GM19351 (cell line): ENCODE results near the gene ZCWPW1.
"Not testable (repeated sequence)": the region's sequence is repeated elsewhere in the genome, so short reads cannot be mapped to it uniquely, and the experiment has no call there.

Source experiments
- ATAC-seq: cut with Tn5 transposase; IDR thresholded peaks from one replicate; pipeline ENCODE4 v1.9.1; 2021; ENCODE audit warnings: mild to moderate bottlenecking, moderate library complexity; ENCODE audit not compliant: unreplicated experiment

The ZCWPW1 gene

DNA sequence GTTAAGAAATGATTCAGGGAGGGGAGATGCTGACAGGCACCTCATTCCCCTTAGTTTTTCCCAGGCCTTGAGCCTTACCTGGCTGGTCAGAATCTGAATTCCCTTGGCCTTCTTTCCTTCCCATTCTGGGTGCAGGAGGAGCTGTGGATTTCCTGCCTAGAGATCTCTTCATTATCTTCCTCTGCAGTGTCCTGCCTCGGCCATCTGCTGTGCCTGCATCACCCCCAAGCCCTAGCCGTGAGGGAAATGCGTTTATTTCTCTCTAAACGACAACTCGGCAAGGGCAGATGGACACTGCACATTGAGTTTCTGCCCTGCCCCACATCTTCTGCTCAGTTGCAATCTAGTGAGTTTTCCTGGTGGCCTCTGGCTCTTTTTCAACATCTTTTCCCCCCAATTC, 26.7 kb downstream of the ZCWPW1 start:
- ATAC-seq, result no peak

DNA sequence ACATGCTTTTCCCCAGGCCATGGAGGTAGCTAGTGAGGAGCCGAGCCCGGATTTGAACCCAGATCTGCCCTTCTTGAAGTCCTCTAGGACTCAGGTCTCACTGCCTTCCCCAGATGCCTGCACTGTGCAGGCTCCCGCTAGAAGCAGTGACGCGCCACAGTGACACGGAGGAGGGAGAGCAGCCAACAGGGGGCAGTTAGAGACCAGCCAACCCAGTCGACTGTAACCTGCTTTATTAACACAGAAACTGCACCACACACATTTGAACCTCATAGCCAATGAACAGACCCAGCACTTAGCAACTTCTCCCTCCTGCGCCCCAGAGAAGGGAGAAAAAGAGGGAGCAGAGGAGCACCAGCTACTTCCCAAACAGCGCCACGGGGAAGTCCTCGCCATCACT, 27.8 kb downstream of the ZCWPW1 start:
- no peak for ATAC-seq

DNA sequence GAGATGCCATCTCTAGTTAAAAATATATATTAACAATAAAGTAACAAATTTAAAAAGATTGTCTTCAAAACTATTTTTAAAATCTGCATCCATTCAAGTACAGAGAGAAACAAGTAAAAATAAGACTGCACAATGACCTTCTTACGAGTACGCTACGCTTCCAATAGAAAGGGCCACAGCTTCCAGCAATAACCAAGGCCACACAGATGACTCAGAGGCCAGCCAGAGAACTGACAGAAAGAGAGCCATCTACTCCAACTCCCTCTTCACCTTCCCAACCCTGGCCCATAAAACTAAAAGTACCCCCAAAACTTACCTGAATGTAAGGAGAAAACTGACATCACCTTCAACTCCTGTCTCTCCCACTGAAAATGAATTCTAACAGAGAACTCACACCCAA, 28.5 kb downstream of the ZCWPW1 start:
- ATAC-seq, result no peak

DNA sequence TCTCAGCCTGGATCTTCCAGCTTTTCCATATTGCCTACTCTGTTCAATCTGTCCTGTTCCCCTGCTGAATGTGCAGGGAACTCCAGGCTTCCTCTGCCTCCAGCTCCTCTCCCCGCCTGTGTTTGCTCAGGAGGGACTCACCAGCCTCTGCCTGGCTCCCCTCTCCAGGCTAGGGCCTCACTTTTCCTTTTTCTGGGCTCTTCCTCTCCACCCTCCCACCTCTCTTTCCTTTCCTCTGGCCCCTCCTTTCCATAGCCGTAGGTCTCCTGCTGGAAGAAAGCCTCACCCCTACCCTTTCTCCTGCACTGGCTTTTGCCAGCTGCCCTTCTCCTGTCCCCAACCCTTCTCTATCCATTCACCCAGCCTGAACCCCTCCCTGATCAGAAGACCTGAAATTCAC, 30.3 kb downstream of the ZCWPW1 start:
- ATAC-seq, result no peak

DNA sequence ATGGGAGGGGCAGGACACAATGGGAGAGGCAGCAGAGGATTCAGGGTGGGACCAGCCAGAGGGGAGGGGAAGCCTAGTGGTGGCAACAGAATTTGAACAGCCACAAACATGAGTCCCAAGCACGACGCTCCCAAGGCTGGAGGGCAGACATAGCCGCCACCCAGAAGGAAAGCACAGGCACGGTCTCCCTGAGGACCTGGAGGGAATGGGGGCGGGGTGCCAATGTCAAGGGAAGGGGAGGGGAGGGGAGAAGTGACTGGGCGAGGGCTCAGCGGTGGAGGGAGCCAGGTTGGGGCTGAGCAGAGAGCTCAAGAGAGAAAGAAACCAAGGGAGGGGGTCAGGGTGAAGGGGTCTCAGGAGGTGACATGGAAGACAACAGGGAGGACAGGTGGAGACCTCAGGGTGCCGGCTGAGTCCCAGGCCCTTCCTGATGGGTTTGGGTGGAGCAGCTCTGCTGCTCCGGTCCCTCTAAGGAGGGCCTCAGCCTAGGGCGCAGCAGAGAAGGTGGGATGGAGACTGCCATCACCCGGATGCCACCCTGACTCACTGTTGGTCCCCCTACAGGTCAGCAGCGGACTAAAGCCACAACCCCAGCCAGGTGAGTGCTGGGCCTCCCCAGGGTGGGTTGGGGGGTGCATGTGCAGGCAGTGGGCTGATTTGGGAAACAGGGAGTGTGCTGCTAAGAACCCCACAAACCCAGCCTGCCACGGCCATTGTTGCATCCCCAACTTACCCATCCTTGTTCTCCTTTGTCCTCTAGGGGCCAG, 31.0 kb downstream of the ZCWPW1 start:
- ATAC-seq, result no peak

DNA sequence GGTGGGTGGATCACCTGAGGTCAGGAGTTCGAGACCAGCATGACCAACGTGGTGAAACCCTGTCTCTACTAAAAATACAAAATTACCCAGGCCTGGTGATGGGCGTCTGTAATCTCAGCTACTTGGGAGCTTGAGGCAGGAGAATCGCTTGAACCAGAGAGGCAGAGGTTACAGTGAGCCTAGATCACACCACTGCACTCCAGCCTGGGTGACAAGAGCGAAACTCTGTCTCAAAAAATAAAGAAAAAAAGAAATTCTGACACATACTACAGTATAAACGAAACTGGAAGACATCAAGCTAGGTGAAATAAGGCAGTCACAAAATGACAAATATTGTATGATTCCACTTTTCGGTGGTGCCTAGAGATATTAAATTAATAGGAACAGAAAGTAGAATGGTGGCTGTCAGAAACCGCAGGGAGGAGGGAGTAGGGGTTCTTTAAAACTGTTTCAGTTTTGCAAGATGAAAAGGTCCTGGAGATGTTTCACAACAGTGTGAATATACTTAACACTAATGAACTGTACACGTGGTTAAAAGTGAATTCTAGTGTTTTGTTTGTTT, 32.0 kb downstream of the ZCWPW1 start:
- peak; percentile 86 for ATAC-seq

DNA sequence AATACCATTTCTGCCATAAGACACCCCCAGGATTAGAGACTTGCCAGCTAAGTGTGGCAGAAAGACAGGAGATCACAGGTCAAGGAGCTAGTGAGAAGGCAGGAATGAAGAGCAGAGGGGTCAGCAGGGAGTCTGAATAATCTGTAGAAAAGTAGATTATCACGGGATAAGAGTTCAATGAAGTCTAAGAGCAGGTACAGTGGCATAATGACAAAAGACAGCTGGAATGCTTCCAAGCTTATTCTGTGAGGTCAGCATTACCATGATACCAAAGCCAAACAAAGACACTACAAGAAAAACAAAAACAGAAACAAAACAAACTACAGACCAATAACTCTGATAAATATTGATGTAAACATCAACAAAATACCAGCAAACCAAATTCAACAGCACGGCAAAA, 34.4 kb downstream of the ZCWPW1 start:
- no peak for ATAC-seq

DNA sequence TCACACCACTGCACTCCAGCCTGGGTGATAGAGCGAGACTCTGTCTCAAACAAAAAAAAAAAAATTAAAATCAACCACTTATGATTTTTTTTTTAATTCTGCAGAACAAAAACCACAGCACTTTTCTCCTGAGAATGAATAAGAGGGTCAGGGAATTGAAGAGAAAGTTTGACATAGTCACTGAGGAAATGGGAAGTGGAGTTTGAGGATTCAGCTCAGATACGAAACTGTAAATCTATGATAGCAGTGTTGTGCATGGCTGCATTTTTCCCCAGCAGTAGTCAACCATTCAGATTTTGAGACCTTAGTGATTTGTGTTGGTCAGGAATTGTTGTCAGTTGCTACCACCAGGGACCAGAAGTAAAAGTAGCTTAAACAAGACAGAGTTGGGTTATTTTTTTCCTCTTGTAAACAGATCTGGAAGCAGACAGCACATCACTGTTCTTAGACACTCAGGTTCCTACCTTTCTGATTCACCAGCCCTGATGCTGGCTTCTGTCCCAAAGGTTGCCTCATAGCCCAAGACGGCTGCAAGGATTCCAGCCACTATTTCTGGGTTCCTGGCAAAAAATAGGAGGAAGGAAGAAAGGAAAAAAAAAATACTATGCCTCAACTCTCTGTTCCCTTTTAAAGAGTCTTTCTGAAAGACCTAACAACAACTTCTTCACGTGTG, 35.1 kb downstream of the ZCWPW1 start:
- ATAC-seq, result no peak

DNA sequence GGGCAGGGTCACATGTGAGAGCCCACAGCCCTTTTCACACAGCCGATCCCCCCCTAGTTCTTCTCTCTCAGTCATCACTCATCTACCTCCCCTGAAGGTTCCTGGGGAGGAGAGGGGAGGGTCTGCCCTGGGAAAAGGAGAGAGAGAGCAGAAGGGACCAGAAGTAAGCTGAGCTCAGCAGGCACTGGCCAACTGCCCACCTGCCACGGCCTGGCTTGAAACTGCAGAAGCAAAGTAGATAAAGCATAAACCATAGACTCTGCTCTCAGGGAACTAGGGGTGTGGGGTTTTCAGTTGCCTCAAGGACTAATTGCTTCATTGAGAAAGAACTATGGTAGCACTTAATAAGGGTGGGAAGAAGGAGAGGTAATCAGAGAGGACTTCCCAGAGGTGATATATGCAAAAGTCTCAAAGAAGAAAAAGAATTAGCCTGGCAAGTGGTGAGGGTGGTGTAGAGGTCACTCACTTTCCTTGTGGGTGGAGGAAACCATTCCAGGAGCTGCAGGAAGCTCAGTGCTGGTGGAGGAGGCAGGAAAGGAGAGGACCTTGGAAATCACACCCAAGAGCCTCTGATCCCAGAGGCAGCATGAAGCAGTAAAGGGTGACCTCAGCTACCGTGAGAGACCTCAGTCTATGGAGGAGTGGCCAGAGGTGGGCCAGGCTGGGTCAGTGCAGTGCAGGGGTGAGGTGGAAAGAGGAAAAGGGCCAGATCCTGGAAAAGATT, 38.1 kb downstream of the ZCWPW1 start:
- no peak for ATAC-seq

DNA sequence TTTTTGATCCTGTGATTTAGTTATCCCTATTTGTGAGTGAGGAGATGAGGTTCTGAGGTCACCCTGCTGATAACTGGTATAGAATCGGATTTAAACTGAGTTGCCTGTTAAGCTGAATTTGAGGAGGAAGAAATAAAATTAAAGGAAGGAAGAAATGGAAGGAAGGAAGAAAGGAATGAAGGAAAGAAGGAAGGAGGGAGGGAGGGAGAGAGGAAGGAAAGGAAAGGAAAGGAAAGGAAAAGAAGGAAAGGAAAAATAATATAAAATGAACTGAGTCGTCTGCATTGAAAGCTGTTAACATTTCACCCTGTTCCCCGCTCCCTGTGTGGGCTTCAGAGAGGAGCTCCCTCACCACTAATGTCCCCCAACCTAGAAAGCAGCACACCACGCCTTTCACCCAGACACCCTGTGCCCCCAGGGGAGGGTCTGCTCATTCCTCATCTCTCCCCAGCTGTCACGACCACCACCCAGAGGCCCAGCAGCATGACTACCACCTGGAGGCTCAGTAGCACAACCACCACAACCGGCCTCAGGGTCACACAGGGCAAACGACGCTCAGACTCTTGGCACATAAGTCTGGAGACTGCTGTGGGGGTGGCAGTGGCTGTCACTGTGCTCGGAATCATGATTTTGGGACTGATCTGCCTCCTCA, 38.9 kb downstream of the ZCWPW1 start:
- no peak for ATAC-seq

DNA sequence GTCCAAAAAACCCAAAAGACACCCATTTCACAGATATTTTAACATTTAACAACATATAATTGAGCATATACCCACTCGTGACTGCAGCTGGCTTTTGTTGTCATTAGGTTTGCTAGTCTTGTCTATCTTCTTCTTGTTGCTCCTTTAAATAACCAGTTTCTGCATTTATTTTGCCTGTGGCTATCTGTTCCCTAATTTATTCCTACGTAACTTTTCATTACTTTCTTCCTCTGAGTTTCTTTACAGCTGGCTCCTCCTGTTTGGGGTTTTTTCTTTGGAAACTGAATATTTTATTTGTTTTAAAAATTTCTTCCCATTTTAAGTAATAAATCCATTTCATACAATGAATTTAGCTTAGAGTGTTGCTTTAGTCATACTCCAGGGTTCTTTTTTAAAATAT, 40.8 kb downstream of the ZCWPW1 start:
- no peak for ATAC-seq

DNA sequence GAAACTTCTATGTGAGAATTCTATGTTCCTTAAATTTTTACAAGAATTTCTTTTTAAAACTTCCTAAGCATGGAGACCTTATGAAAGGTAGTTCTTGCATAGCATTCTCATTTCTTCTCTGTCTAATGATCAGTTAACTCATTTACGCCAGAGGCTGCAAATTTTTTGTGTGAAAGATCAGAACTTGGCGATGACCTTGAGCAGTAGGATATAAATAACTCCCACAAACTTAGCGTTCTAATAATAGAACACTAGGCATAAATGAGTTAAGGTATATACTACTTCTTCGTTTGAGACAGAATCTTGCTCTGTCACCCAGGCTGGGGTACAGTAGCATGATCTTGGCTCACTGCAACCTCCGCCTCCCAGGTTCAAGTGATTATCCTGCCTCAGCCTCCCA, 41.6 kb downstream of the ZCWPW1 start:
- ATAC-seq, result no peak

DNA sequence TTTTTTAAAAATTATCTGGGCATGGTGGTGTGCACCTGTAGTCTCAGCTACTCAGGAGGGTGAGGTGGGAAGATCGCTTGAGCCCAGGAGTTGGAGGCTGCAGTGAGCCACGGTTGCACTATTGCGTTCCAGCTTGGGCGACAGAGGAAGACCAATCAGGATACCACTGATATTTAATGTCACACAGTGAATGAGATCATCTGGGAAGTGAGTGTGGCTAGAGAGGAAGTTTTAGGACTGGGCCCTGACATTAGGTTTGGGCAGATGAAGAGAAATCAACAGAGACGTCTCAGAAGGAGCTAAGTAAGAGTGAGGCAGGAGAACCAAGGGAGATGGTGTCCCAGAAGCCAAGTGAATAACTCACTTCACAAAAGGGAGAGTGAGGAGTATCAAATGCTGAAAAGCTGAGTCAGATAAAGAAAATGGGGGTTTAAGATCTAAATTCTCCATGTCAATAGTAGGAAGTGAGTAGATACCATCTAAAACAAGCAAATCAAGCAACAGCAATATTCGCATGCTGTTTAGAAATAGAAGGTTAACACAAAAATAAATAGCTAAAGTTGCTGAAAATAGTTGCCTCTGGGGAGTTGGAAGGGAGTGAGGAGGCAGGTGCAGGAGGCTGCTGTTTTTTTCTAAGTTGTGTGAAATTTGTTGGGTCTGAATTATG, 43.7 kb downstream of the ZCWPW1 start:
- ATAC-seq, result no peak

DNA sequence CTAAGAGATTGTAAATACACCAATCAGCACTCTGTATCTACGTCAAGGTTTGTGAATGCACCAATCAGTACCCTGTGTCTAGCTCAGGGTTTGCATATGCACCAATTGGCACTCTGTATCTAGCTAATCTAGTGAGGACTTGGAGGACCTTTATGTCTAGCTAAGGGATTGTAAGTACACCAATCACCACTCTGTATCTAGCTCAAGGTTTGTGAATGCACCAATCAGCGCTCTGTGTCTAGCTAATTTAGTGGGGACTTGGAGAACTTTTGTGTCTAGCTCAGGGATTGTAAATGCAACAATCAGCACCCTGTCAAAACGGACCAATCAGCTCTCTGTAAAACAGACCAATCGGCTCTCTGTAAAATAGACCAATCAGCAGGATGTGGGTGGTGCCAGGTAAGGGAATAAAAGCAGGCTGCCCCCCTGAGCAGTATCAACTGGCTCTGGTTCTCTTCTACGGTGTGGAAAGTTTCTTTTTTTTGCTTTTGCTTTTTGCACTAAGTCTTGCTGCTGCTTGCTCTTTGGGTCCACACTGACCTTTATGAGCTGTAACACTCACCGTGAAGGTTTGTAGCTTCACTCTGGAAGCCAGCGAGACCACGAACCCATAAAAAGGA, 46.2 kb downstream of the ZCWPW1 start:
- ATAC-seq, result not testable (repeated sequence)

DNA sequence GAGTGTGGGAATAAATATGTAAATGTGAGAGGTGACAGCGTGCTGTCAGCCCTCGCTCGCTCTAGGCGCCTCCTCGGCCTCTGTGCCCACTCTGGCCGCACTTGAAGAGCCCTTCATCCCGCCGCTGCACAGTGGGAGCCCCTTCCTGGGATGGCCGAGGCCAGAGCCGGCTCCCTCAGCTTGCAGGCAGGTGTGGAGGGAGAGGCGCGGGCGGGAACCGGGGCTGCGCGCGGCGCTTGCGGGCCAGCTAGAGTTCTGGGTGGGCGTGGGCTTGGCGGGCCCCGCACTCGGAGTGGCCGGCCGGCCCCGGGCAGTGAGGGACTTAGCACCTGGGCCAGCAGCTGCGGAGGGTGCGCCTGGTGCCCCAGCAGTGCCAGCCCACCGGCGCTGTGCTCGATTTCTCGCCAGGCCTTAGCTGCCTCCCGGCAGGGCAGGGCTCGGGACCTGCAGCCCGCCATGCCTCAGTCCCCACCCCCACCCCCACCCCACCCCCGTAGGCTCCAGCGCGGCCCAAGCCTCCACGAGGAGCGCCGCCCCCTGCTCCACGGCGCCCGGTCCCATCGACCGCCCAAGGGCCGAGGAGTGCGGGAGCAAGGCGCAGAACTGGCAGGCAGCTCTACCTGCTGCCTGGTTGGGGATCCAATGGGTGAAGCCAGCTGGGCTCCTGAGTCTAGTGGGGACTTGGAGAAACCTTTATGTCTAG, 46.8 kb downstream of the ZCWPW1 start:
- ATAC-seq, result not testable (repeated sequence)

DNA sequence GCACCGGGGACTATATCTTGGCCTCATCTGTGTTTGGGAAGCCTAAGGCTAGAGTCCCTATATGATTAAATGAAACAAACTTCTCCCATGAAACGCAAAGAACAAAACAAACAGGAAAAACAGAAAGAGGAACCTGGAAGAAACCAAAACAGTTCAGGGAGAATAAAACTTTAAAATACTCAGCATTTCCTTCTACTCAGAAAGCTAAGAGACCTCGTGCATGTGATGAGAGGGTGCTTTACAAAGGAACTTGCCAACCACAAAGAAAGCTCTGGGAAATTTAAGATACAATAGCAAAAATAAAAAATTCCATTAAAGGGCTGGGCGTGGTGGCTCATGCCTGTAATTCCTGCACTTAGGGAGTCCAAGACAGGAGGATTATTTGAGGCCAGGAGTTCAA, 48.3 kb downstream of the ZCWPW1 start:
- ATAC-seq, result no peak

DNA sequence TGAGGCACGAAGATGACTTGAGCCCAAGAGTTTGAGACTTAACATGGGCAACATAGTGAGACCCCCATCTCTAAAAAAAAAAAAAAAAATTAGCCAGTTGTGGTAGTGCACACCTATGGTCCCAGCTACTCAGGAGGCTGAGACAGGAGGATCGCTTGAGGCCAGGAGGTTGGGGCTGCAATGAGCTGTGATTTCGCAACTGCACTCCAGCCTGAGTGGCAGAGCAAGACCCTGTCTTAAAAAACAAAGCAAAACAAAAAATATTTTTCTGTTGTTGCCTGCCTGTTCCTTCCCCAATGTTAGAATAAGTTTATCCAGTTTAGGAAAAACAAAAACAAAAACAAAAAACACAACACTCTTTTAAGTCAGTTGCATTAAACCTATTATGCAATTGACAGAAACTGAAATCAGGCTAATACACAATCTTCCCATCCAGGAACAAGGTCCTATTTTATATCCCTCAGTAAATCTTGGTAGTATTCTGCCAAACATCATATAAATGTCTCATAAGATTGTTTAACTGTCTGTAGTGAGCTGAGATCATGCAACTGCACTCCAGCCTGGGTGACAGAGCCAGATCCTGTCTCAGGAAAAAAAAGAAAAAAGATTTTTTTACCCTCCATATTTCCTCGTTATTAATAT, 50.3 kb downstream of the ZCWPW1 start:
- no peak for ATAC-seq

DNA sequence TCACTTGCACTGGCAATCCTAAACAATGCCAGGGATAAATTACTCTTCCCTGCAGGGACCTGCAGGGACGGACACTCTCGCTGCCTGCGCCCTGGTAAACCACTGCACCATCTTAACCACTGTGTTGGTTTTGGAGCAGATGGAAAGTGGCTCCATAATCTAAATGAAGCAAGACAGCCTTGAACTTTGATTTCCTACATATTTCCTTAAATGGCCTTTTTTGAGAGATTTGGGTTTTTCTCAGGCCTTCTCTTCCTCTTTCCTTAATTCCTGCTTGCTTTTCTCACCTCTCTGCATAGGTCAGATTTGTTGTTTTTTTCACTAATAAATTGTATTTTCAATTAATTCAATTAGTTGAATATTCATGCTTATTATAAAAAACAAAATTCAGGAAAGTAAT, 52.4 kb downstream of the ZCWPW1 start:
- no peak for ATAC-seq

DNA sequence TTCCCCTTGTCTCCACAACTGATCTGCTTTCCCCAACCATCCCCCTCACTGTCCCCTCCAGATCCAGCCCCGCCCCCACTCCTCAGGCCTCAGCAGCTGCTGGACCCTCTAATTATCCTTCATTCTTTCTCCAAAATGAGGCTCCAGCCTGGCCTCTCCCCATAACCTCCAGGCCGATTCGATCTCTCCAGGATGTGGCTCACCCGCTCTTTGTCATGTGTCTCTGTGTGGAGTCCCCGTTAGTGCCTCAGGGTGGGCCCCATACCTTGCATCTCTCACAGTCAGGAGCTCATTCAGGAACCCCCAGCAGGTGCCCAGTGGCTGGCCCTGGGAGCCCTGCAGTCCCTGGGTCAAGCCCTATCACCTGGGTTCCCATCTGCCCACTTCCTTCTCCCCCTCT, 53.9 kb downstream of the ZCWPW1 start:
- ATAC-seq, result no peak
